ENCODE results near the gene AMOTL1.

DNA sequence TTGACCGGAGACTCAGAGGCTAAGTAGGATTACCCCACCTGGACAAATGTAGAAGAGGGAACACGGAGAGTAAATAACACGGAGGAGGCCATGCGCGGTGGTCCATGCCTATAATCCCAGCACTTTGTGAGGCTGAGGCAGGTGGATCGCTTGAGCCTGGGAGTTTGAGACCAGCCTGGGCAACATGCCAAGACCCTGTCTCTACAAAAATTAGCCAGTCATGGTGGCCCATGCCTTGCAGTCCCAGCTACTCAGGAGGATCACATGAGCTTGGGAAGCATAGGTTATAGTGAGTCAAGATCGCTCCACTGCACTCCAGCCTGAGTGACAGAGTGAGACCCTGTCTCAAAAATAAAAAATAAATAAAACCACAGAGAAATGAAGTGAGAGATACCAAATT, 53.9 kb downstream of the AMOTL1 start:
- TF ChIP-seq, protein P1, sequence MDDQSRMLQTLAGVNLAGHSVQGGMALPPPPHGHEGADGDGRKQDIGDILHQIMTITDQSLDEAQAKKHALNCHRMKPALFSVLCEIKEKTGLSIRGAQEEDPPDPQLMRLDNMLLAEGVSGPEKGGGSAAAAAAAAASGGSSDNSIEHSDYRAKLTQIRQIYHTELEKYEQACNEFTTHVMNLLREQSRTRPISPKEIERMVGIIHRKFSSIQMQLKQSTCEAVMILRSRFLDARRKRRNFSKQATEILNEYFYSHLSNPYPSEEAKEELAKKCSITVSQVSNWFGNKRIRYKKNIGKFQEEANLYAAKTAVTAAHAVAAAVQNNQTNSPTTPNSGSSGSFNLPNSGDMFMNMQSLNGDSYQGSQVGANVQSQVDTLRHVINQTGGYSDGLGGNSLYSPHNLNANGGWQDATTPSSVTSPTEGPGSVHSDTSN (IDR thresholded peaks at IDR 0.05) = no peak
- no peak for TF ChIP-seq CTCF (IDR thresholded peaks at IDR 0.05)
- TF ChIP-seq, protein P2, sequence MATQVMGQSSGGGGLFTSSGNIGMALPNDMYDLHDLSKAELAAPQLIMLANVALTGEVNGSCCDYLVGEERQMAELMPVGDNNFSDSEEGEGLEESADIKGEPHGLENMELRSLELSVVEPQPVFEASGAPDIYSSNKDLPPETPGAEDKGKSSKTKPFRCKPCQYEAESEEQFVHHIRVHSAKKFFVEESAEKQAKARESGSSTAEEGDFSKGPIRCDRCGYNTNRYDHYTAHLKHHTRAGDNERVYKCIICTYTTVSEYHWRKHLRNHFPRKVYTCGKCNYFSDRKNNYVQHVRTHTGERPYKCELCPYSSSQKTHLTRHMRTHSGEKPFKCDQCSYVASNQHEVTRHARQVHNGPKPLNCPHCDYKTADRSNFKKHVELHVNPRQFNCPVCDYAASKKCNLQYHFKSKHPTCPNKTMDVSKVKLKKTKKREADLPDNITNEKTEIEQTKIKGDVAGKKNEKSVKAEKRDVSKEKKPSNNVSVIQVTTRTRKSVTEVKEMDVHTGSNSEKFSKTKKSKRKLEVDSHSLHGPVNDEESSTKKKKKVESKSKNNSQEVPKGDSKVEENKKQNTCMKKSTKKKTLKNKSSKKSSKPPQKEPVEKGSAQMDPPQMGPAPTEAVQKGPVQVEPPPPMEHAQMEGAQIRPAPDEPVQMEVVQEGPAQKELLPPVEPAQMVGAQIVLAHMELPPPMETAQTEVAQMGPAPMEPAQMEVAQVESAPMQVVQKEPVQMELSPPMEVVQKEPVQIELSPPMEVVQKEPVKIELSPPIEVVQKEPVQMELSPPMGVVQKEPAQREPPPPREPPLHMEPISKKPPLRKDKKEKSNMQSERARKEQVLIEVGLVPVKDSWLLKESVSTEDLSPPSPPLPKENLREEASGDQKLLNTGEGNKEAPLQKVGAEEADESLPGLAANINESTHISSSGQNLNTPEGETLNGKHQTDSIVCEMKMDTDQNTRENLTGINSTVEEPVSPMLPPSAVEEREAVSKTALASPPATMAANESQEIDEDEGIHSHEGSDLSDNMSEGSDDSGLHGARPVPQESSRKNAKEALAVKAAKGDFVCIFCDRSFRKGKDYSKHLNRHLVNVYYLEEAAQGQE (IDR thresholded peaks at IDR 0.05; ENCODE audit: low read depth, low read length) = no peak
- no peak for TF ChIP-seq RCOR1 (IDR thresholded peaks at IDR 0.05; ENCODE audit: low read length)
- TF ChIP-seq, protein P3, sequence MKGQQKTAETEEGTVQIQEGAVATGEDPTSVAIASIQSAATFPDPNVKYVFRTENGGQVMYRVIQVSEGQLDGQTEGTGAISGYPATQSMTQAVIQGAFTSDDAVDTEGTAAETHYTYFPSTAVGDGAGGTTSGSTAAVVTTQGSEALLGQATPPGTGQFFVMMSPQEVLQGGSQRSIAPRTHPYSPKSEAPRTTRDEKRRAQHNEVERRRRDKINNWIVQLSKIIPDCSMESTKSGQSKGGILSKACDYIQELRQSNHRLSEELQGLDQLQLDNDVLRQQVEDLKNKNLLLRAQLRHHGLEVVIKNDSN (IDR thresholded peaks at IDR 0.05; ENCODE audit: borderline replicate concordance, low read depth) = no peak
- no peak for TF ChIP-seq EP300 (IDR thresholded peaks at IDR 0.05; ENCODE audit: borderline replicate concordance in 1 of 2, low read depth in 1 of 2, low read length in 1 of 2)
- no peak for TF ChIP-seq NFIC (IDR thresholded peaks at IDR 0.05; ENCODE audit: borderline replicate concordance)
- TF ChIP-seq EZH2phosphoT487 (IDR thresholded peaks at IDR 0.05; ENCODE audit: borderline replicate concordance, low read depth) = no peak
- TF ChIP-seq RAD21 (IDR thresholded peaks at IDR 0.05; ENCODE audit: low read length) = no peak
- no peak for TF ChIP-seq SMC3 (IDR thresholded peaks at IDR 0.05; ENCODE audit: low read depth, low read length)
- no peak for TF ChIP-seq JUND (IDR thresholded peaks at IDR 0.05)
- TF ChIP-seq MEF2A (IDR thresholded peaks at IDR 0.05; ENCODE audit: borderline replicate concordance, low read depth) = no peak
- no peak for TF ChIP-seq YY1 (IDR thresholded peaks at IDR 0.05; ENCODE audit: low read depth)
